ENCODE data around the gene UPK1A. TPM values are rescaled to one million over a fixed set of nuclear protein-coding genes. Genes with fewer than 3 reads are reported as not detected.

Gene UPK1A
- total RNA-seq, result under 1 TPM; 0.55 to 0.72 TPM
- not detected for polyA plus RNA-seq

DNA sequence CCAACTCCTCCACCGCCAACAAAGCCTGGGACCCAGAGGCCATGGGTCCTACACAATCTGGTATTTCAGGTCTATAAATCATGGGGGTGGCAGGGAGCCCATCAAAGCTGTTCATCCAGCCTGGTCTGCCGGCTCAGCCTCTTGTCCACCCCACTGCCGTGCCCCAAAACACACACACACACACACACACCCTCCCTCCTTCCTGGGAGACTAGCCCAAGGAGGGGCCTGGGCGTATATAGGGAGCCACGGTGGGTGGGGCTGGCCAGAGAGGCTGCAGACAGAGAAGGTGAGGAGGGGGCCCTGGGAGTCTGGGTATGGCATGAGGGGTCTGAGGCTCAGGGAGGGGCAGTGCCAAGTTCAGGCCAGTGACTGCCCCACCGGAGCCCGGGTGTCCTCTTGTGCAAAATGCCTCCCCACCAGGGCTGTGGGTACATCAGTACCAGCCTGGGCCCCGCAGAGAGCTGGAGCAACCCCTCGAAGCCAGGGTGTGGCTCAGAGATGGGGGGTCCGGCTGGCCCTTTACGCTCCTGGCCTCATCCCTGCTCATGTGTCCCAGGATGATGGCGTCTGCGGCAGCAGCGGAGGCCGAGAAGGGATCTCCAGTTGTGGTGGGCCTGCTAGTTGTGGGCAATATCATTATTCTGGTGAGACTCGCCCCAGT lies at the start of gene UPK1A:
Gene UPK1A, plus strand, starts transcription at position 267 of the 663 bp plus-strand sequence. Its CDS starts 296 bp downstream, at position 563.
- H3K4me1 Mint-ChIP-seq, result peaks cover 0 to 5% (median under 1%) of the 10 kb centered on the region in 4 donors
- ChIA-PET POLR2A (ENCODE audit: partially characterized antibody) (interaction anchor here (0.5 kb wide), 1 partner anchor 85 kb away, joined by 3 read pairs; no protein-coding TSS in a partner anchor), CTCF (ENCODE audit: partially characterized antibody) (no interaction called here)
- H3K36me3 Mint-ChIP-seq, result peaks cover 0 to 13% of the 10 kb centered on the region in 2 donors
- H3K36me3 ChIP-seq (ENCODE audit: insufficient read depth, low read length), result no peaks in the 10 kb centered on the region
- H3K27me3 Mint-ChIP-seq, result peaks cover 9 to 10% of the 10 kb centered on the region in 2 donors
- H3K4me3 Mint-ChIP-seq, result no peak within 1 kb of the TSS
- H3K4me1 ChIP-seq (ENCODE audit: insufficient read depth, low read length), result no peaks in the 10 kb centered on the region
- H3K9me3 Mint-ChIP-seq, result peaks cover 0 to 2% (median 0%) of the 10 kb centered on the region in 8 donors
- no peak within 1 kb of the TSS for H3K4me3 ChIP-seq (ENCODE audit: low read length in 2 of 2)
- no peaks in the 10 kb centered on the region for H3K27me3 ChIP-seq (ENCODE audit: insufficient read depth, low read length)
- no peak for DNase-seq
- no peaks in the 10 kb centered on the region for H3K9me3 ChIP-seq (ENCODE audit: control insufficient read depth in 1 of 2, low read length in 2 of 2)
- peak within 1 kb of the TSS in 1 of 7 donors; percentile 51 for H3K27ac Mint-ChIP-seq
- intact Hi-C loops (cut with micrococcal nuclease), result no loop called here
- H3K27ac ChIP-seq (ENCODE audit: low read depth, low read length), result no peak within 1 kb of the TSS

GRCh38 chr19:35618857-35619256 lies 47.5 kb upstream of the UPK1A start:
- peaks cover 8 to 28% of the 10 kb centered on the region in 2 donors for H3K36me3 Mint-ChIP-seq
- Histone ChIP-seq H3K36me3 (ENCODE audit: insufficient read depth, low read length) (peaks cover 7% of the 10 kb centered on the region), H3K27me3 (ENCODE audit: insufficient read depth, low read length) (no peaks in the 10 kb centered on the region), H3K4me1 (ENCODE audit: insufficient read depth, low read length) (no peaks in the 10 kb centered on the region), H3K9me3 (ENCODE audit: control insufficient read depth in 1 of 2, low read length in 2 of 2) (no peaks in the 10 kb centered on the region), H3K27ac (ENCODE audit: low read depth, low read length) (no peak overlapping the region), H3K4me3 (ENCODE audit: low read length in 2 of 2) (no peak overlapping the region)
- intact Hi-C loops (cut with micrococcal nuclease), result no loop called here
- no peak overlapping the region for H3K4me3 Mint-ChIP-seq
- peaks cover 0 to 2% (median under 1%) of the 10 kb centered on the region in 4 donors for H3K4me1 Mint-ChIP-seq
- ChIA-PET POLR2A (ENCODE audit: partially characterized antibody) (no interaction called here), CTCF (ENCODE audit: partially characterized antibody) (no interaction called here)
- no peak for DNase-seq
- peaks cover 0 to 2% (median 0%) of the 10 kb centered on the region in 8 donors for H3K9me3 Mint-ChIP-seq
- H3K27ac Mint-ChIP-seq, result no peak overlapping the region
- H3K27me3 Mint-ChIP-seq, result no peaks in the 10 kb centered on the region

DNA sequence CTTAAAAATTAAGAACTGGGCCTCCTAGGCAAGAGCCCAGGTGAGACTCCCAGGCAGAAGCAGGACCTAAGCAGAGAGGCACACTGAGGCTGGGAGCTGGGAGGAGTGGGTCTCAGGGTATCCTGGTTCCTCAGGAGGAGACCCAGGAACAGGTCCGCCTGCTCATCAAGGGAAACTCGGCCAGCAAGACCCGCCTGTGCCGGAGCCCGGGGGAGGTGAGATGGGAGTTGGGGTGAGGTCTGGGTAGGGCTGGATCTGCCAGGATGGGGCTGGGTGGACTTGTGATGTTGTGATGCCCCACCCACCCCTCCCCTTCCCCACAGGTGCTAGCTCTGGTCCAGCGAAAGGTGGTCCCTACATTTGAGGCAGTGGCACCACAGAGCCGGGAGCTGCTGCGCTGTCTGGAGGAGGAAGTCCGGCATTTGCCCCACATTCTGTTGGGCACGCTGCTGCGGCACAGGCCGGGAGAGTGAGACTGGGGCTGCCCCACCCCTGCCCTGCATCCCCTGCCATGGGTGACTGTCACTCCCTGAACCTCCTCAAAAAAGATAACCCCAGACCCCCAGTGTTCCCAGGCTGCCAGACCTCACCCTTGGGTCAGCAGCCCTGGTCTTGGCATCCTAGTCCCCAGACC lies 46.9 kb upstream of the UPK1A start:
- H3K9me3 ChIP-seq (ENCODE audit: control insufficient read depth in 1 of 2, low read length in 2 of 2), result no peaks in the 10 kb centered on the region
- DNase-seq, result no peak
- no peak overlapping the region for H3K4me3 ChIP-seq (ENCODE audit: low read length in 2 of 2)
- H3K4me1 ChIP-seq (ENCODE audit: insufficient read depth, low read length), result no peaks in the 10 kb centered on the region
- H3K27ac ChIP-seq (ENCODE audit: low read depth, low read length), result no peak overlapping the region
- Mint-ChIP-seq H3K4me3 (no peak overlapping the region), H3K27me3 (no peaks in the 10 kb centered on the region), H3K27ac (no peak overlapping the region), H3K4me1 (peaks cover 0 to 2% (median 0%) of the 10 kb centered on the region in 4 donors), H3K9me3 (peaks cover 0 to 2% (median 0%) of the 10 kb centered on the region in 8 donors), H3K36me3 (peaks cover 8 to 28% of the 10 kb centered on the region in 2 donors)
- H3K27me3 ChIP-seq (ENCODE audit: insufficient read depth, low read length), result no peaks in the 10 kb centered on the region
- intact Hi-C loops (cut with micrococcal nuclease), result no loop called here
- H3K36me3 ChIP-seq (ENCODE audit: insufficient read depth, low read length), result peaks cover 7% of the 10 kb centered on the region
- CTCF ChIA-PET (ENCODE audit: partially characterized antibody), result no interaction called here
- POLR2A ChIA-PET (ENCODE audit: partially characterized antibody), result no interaction called here

- CTCF ChIA-PET (ENCODE audit: partially characterized antibody), result no interaction called here
- POLR2A ChIA-PET (ENCODE audit: partially characterized antibody), result no interaction called here
Measured at GRCh38 chr19:35620001-35620400, 46.3 kb upstream of the UPK1A start.

DNA sequence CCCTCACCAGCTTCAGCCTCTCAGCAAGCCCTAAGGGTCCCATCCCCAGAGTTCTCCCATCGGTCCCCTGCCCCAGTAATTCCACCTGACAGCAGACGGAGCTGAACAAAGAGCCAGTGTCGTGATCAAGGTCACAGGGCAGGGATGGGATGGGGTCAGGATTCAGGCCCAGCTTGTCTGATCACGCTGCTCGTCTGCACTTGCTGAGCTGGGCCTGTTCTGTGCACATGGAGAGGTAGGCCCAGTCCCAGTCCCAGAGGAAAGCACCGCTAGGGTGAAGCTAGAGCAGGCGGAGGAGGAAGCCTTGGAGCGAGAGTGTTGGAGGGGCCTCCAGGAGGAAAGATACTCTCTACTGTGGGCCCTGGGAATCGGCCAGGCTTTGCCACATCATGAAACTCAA lies 44.6 kb upstream of the UPK1A start:
- no peak overlapping the region for H3K27ac ChIP-seq (ENCODE audit: low read depth, low read length)
- no peaks in the 10 kb centered on the region for H3K4me1 ChIP-seq (ENCODE audit: insufficient read depth, low read length)
- intact Hi-C loops (cut with micrococcal nuclease), result no loop called here
- POLR2A ChIA-PET (ENCODE audit: partially characterized antibody), result interaction anchor here (0.5 to 3.2 kb wide), 3 partner anchors 9 to 30 kb away, joined by 3 to 10 read pairs (median 3); partner anchors contain the start of gene HAUS5
- H3K4me3 ChIP-seq (ENCODE audit: low read length in 2 of 2), result no peak overlapping the region
- DNase-seq, result no peak
- no peaks in the 10 kb centered on the region for H3K27me3 ChIP-seq (ENCODE audit: insufficient read depth, low read length)
- Mint-ChIP-seq H3K27ac (peak overlapping the region in 3 of 7 donors; percentile 23 to 78 (median 64)), H3K36me3 (peaks cover 3 to 17% of the 10 kb centered on the region in 2 donors), H3K4me3 (no peak overlapping the region), H3K9me3 (no peaks in the 10 kb centered on the region), H3K27me3 (no peaks in the 10 kb centered on the region), H3K4me1 (peaks cover 0 to 5% (median under 1%) of the 10 kb centered on the region in 4 donors)
- peaks cover 7% of the 10 kb centered on the region for H3K36me3 ChIP-seq (ENCODE audit: insufficient read depth, low read length)
- CTCF ChIA-PET (ENCODE audit: partially characterized antibody), result no interaction called here
- H3K9me3 ChIP-seq (ENCODE audit: control insufficient read depth in 1 of 2, low read length in 2 of 2), result no peaks in the 10 kb centered on the region

More at GRCh38 chr19:35620001-35620400, 46.3 kb upstream of the UPK1A start:
- Histone ChIP-seq H3K9me3 (ENCODE audit: control insufficient read depth in 1 of 2, low read length in 2 of 2) (no peaks in the 10 kb centered on the region), H3K4me3 (ENCODE audit: low read length in 2 of 2) (no peak overlapping the region), H3K36me3 (ENCODE audit: insufficient read depth, low read length) (peaks cover 7% of the 10 kb centered on the region), H3K4me1 (ENCODE audit: insufficient read depth, low read length) (no peaks in the 10 kb centered on the region), H3K27ac (ENCODE audit: low read depth, low read length) (no peak overlapping the region), H3K27me3 (ENCODE audit: insufficient read depth, low read length) (no peaks in the 10 kb centered on the region)
- DNase-seq, result no peak
- intact Hi-C loops (cut with micrococcal nuclease), result no loop called here
- H3K36me3 Mint-ChIP-seq, result peaks cover 8 to 25% of the 10 kb centered on the region in 2 donors
- no peak overlapping the region for H3K27ac Mint-ChIP-seq
- no peak overlapping the region for H3K4me3 Mint-ChIP-seq
- H3K9me3 Mint-ChIP-seq, result peaks cover 0 to 2% (median 0%) of the 10 kb centered on the region in 8 donors
- H3K27me3 Mint-ChIP-seq, result no peaks in the 10 kb centered on the region
- H3K4me1 Mint-ChIP-seq, result peaks cover 0 to 2% (median 0%) of the 10 kb centered on the region in 4 donors

GRCh38 chr19:35622750-35623149 lies 43.6 kb upstream of the UPK1A start:
- Mint-ChIP-seq H3K27ac (peak overlapping the region in 1 of 7 donors; percentile 42), H3K4me1 (peaks cover 0 to 5% (median under 1%) of the 10 kb centered on the region in 4 donors), H3K27me3 (no peaks in the 10 kb centered on the region), H3K4me3 (no peak overlapping the region), H3K9me3 (no peaks in the 10 kb centered on the region), H3K36me3 (peaks cover 3 to 17% of the 10 kb centered on the region in 2 donors)
- intact Hi-C loops (cut with micrococcal nuclease), result no loop called here
- no peaks in the 10 kb centered on the region for H3K4me1 ChIP-seq (ENCODE audit: insufficient read depth, low read length)
- CTCF ChIA-PET (ENCODE audit: partially characterized antibody), result no interaction called here
- POLR2A ChIA-PET (ENCODE audit: partially characterized antibody), result interaction anchor here (1.3 to 3.2 kb wide), 2 partner anchors 10 to 12 kb away, joined by 4 to 10 read pairs; partner anchors contain the start of gene HAUS5
- H3K27ac ChIP-seq (ENCODE audit: low read depth, low read length), result no peak overlapping the region
- H3K36me3 ChIP-seq (ENCODE audit: insufficient read depth, low read length), result peaks cover 7% of the 10 kb centered on the region
- DNase-seq, result no peak
- H3K4me3 ChIP-seq (ENCODE audit: low read length in 2 of 2), result no peak overlapping the region
- H3K27me3 ChIP-seq (ENCODE audit: insufficient read depth, low read length), result no peaks in the 10 kb centered on the region
- H3K9me3 ChIP-seq (ENCODE audit: control insufficient read depth in 1 of 2, low read length in 2 of 2), result no peaks in the 10 kb centered on the region

DNA sequence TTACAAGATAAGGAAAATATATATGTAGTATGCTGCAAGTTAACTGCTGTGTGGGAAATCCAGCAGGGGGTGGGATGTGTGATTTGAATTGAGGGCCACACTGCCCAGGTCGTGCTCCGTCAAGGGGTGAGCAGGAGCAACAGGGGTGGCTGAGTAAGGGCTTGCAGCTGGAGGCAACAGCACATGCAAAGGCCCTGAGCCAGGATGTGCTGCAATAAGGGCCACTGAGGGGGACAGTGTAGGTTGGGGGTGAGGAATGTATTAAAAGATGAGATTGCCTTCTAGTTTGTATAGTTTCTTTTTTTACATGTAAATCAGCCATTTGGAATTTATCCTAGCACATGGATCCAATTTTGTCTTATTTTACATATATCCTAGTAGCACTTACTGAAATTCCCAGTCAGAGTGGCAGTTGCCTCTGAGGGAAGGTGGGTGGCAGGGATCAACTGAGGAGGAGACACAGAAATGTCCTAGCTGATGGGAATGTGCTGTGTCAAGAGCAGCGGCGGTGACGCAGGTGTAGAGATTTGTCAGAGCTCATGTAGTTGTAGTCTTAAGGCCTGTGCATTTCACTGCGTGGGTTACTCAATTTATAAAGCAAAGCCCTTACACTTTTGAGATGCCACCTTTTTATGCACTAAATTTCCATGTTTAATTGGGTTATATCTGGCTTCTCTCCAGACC lies 42.8 kb upstream of the UPK1A start:
- no peaks in the 10 kb centered on the region for H3K9me3 Mint-ChIP-seq
- Histone ChIP-seq H3K36me3 (ENCODE audit: insufficient read depth, low read length) (peaks cover 7% of the 10 kb centered on the region), H3K27me3 (ENCODE audit: insufficient read depth, low read length) (no peaks in the 10 kb centered on the region), H3K4me1 (ENCODE audit: insufficient read depth, low read length) (peaks cover 5% of the 10 kb centered on the region), H3K27ac (ENCODE audit: low read depth, low read length) (no peak overlapping the region), H3K4me3 (ENCODE audit: low read length in 2 of 2) (no peak overlapping the region), H3K9me3 (ENCODE audit: control insufficient read depth in 1 of 2, low read length in 2 of 2) (no peaks in the 10 kb centered on the region)
- no peak overlapping the region for H3K4me3 Mint-ChIP-seq
- POLR2A ChIA-PET (ENCODE audit: partially characterized antibody), result interaction anchor here (1.3 to 3.2 kb wide), 2 partner anchors 11 to 13 kb away, joined by 4 to 10 read pairs; partner anchors contain the start of gene HAUS5
- peaks cover 4 to 12% (median 6%) of the 10 kb centered on the region in 4 donors for H3K4me1 Mint-ChIP-seq
- peaks cover 3 to 17% of the 10 kb centered on the region in 2 donors for H3K36me3 Mint-ChIP-seq
- CTCF ChIA-PET (ENCODE audit: partially characterized antibody), result interaction anchor here (0.7 kb wide), 1 partner anchor 75 kb away, joined by 3 read pairs; no protein-coding TSS in a partner anchor
- intact Hi-C loops (cut with micrococcal nuclease), result no loop called here
- no peak for DNase-seq
- peak overlapping the region in 2 of 7 donors; percentile 42 to 58 for H3K27ac Mint-ChIP-seq
- H3K27me3 Mint-ChIP-seq, result no peaks in the 10 kb centered on the region

All from CD4-positive, alpha-beta memory T cell (primary cell).